Epithelial cell of proximal tubule (primary cell): ENCODE results near the gene COL5A3. TPM values are rescaled to one million over a fixed set of nuclear protein-coding genes. Genes with fewer than 3 reads are reported as not detected.
"Not testable (repeated sequence)": the region's sequence is repeated elsewhere in the genome, so short reads cannot be mapped to it uniquely, and the experiment has no call there.

Source experiments
- DNase-seq: peaks from one replicate; pipeline ENCODE4 v3.0.0-alpha.2; 2011; ENCODE audit warnings: low read depth
- H3K4me3 ChIP-seq: 2 replicates; pipeline ENCODE4 v1.5.1; 2011; ENCODE audit warnings: low read depth, mild to moderate bottlenecking, low read length
- CTCF ChIP-seq: conservative IDR thresholded peaks from 2 replicates; pipeline ENCODE4 v1.5.1; 2012; ENCODE audit warnings: low read depth, mild to moderate bottlenecking, low read length
- total RNA-seq: library from RNA; depleted of rRNA; stranded (reverse); fragments of >200 nt; gene quantifications from 2 replicates; pipeline ENCODE4 v1.2.3, GENCODE V29; 2015

Gene COL5A3
- total RNA-seq, 1 donor from 2014 or later, result 0.06 TPM

GRCh38 chr19:9935506-9936325 is 74.6 kb downstream of the COL5A3 start:
- H3K4me3 ChIP-seq, result no peak overlapping the region
- DNase-seq, result no peak

DNA sequence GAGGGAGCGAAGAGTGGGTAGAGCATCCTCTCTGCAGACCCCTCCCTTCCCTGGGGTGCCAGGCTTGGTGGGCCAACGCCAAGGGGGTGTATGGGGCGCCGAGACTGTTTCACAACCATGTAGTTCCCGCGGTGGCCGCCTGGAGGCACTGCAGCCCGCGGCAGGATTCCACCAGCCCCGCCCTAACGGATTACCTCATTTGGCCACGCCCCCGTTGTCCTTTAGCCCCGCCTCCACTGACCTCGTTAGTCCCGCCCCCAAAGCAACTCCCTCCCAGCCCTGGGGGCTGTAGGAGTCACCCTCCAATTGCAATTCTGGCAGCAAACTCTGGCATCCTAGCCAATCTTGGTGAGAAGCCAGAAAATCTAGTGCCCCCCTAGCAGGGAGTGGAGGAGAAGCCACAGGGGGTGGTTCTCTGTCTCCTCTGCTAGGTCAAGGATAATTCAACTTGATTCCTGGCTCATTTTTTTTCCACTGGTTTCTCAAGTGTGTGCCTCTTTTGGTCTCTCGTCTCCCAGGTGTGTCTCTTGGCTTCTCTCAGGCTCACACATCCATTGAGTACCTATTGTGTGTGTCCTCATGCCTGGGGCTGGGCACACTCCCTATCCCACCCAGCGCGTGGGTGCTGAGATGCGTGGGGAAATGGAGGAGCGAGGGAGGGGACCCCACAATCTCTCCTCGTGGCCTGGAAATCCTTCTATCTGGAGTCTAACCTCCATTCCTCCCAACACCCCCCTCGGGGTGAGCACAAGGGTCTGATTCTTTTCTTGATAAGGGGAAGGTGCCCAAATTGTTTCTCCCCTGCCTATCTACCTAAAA is 76.0 kb downstream of the COL5A3 start:
- TF ChIP-seq CTCF, result peak; percentile 74
- H3K4me3 ChIP-seq, result no peak overlapping the region
- DNase-seq, result no peak

More at GRCh38 chr19:9935506-9936325, 74.6 kb downstream of the COL5A3 start:
- TF ChIP-seq CTCF, result no peak

- no peak overlapping the region for H3K4me3 ChIP-seq
- DNase-seq, result no peak
- no peak for TF ChIP-seq CTCF
These were observed 77.5 kb downstream of the COL5A3 start for GRCh38 chr19:9932835-9933234.

DNA sequence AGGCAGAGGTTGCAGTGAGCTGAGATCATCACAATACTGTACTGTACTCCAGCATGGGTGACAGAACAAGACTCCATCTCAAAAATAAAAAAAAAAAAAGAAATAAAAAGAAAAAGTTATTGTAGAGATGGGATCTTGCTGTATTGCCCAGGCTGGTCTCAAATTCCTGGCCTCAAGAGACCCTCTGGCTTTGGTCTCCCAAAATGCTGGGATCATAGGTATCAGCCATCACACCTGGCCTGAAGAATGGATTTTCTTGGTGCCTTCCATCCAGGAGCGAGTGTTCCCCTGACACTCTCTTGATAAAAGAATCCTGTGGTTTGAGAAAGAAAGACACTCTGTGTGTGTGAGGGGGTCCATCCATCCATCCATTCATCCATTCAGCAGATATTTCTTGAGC is 78.7 kb downstream of the COL5A3 start:
- H3K4me3 ChIP-seq, result no peak overlapping the region
- no peak for DNase-seq
- no peak for TF ChIP-seq CTCF

- no peak for TF ChIP-seq CTCF
- H3K4me3 ChIP-seq, result no peak overlapping the region
- DNase-seq, result no peak
These were observed 86.9 kb downstream of the COL5A3 start for GRCh38 chr19:9923440-9923839.

- not testable (repeated sequence) for DNase-seq, H3K4me3 ChIP-seq
These were observed 87.4 kb downstream of the COL5A3 start for GRCh38 chr19:9922782-9923379.

GRCh38 chr19:9917321-9917720 is 93.0 kb downstream of the COL5A3 start:
- no peak for TF ChIP-seq CTCF
- no peak overlapping the region for H3K4me3 ChIP-seq
- no peak for DNase-seq
